Common myeloid progenitor, CD34-positive (primary cell): Measurements from ENCODE around the gene LRP1B.

Experiments
- CTCF ChIA-PET: fragments of 350-600 bp; sonication (Branson Sonifier 250); formaldehyde crosslinking; loops from one replicate; lab custom pipeline; 2021; ENCODE audit warnings: antibody characterized with exemption; lab: Charles Lee
- POLR2A ChIA-PET: fragments of 350-600 bp; sonication (Branson Sonifier 250); formaldehyde crosslinking; loops from one replicate; lab custom pipeline; 2021; ENCODE audit warnings: antibody characterized with exemption; lab: Charles Lee
- DNase-seq, 3 donors: peaks; one replicate each; pipeline versions ENCODE4 v3.0.0 to v3.0.0-alpha.2; 2013
- H3K27ac ChIP-seq, 2 experiments: 1 replicate in 1 of 2; 2 replicates in 1 of 2; pipeline ENCODE4 v1.7.0; 2013; ENCODE audit warnings: inconsistent platforms in 2 of 2, low read length in 2 of 2, mild to moderate bottlenecking in 2 of 2, low read depth in 1 of 2, moderate library complexity in 1 of 2; ENCODE audit not compliant: severe bottlenecking in 2 of 2, insufficient read depth in 1 of 2, poor library complexity in 1 of 2
- H3K27me3 ChIP-seq, 5 experiments: replicated peaks in 2 of 5; 1 replicate in 3 of 5; 2 replicates in 2 of 5; pipeline versions ENCODE4 v1.6.1 to v1.7.0; 2013; ENCODE audit warnings: low read length in 4 of 5, mild to moderate bottlenecking in 2 of 5, moderate library complexity in 2 of 5, inconsistent platforms in 1 of 5; ENCODE audit not compliant: insufficient read depth in 5 of 5, control insufficient read depth in 4 of 5
- H3K36me3 ChIP-seq, 4 experiments: 1 replicate in 2 of 4; 2 replicates in 2 of 4; pipeline versions ENCODE4 v1.6.1 to v1.7.0; 2013; ENCODE audit warnings: low read length in 3 of 4, control low read depth in 1 of 4, mild to moderate bottlenecking in 1 of 4; ENCODE audit not compliant: control insufficient read depth in 4 of 4, insufficient read depth in 4 of 4
- H3K4me1 ChIP-seq, 4 experiments: 1 replicate in 3 of 4; 2 replicates in 1 of 4; pipeline versions ENCODE4 v1.6.1 to v1.7.1; 2013; ENCODE audit warnings: low read length in 3 of 4, mild to moderate bottlenecking in 3 of 4, control low read depth in 1 of 4, inconsistent platforms in 1 of 4, moderate library complexity in 1 of 4; ENCODE audit not compliant: control insufficient read depth in 4 of 4, insufficient read depth in 4 of 4; ENCODE audit errors: control extremely low read depth in 1 of 4
- H3K4me3 ChIP-seq, 7 experiments: 1 replicate in 4 of 7; 2 replicates in 3 of 7; pipeline versions ENCODE4 v1.5.1 to v1.7.0; 2013; ENCODE audit warnings: mild to moderate bottlenecking in 7 of 7, low read length in 6 of 7, moderate library complexity in 6 of 7, inconsistent platforms in 2 of 7, low read depth in 2 of 7, control low read depth in 1 of 7; ENCODE audit not compliant: insufficient read depth in 4 of 7, control insufficient read depth in 1 of 7; ENCODE audit errors: extremely low read depth in 1 of 7
- H3K9me3 ChIP-seq, 5 experiments: 1 replicate in 4 of 5; 2 replicates in 1 of 5; pipeline versions ENCODE4 v1.6.1 to v1.7.1; 2013; ENCODE audit warnings: low read length in 4 of 5, mild to moderate bottlenecking in 2 of 5, inconsistent platforms in 1 of 5, low read depth in 1 of 5, moderate library complexity in 1 of 5; ENCODE audit not compliant: control insufficient read depth in 4 of 5, insufficient read depth in 2 of 5; ENCODE audit errors: control extremely low read depth in 1 of 5
- WGBS: methylation state at CpG from one replicate; pipeline ENCODE4 v1.1.5; 2013; ENCODE audit not compliant: insufficient coverage; 5-methylcytosine and 5-hydroxymethylcytosine counted together

LRP1B gene

GRCh38 chr2:140595107-140595506 lies 1535.7 kb downstream of the LRP1B start:
- WGBS, result no CpG with 5 or more reads among the region's 2 CpGs

DNA sequence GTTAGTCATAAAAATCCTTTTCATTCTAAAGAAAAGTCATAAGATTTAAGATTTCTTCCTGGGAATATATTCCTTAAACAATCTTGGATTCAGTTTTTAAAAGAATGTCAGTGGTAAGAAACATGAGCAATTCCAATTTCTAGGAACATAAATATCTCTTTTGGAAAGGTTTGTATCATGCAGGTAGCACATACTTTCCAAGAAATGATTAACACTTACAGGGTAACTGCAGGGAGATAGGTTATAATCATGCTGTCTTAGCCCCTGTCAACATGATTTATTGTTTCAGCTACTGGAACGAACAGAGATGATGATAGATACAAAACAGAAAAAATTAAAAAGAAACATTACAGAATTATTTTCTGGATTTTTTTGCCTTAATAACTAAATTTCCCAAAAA lies 1537.7 kb downstream of the LRP1B start:
- CTCF ChIA-PET, result no interaction called here
- Histone ChIP-seq H3K36me3 (no peaks in the 10 kb centered on the region), H3K9me3 (no peaks in the 10 kb centered on the region), H3K27ac (no peak overlapping the region), H3K27me3 (no peaks in the 10 kb centered on the region), H3K4me1 (no peaks in the 10 kb centered on the region), H3K4me3 (no peak overlapping the region)
- POLR2A ChIA-PET, result no interaction called here
- no peak for DNase-seq
- no CpG with 5 or more reads among the region's 1 CpG for WGBS

More at GRCh38 chr2:140595107-140595506, 1535.7 kb downstream of the LRP1B start:
- Histone ChIP-seq H3K27me3 (no peaks in the 10 kb centered on the region), H3K4me1 (no peaks in the 10 kb centered on the region), H3K27ac (no peak overlapping the region), H3K36me3 (no peaks in the 10 kb centered on the region), H3K4me3 (no peak overlapping the region), H3K9me3 (no peaks in the 10 kb centered on the region)
- DNase-seq, result no peak
- POLR2A ChIA-PET, result no interaction called here
- CTCF ChIA-PET, result no interaction called here

DNA sequence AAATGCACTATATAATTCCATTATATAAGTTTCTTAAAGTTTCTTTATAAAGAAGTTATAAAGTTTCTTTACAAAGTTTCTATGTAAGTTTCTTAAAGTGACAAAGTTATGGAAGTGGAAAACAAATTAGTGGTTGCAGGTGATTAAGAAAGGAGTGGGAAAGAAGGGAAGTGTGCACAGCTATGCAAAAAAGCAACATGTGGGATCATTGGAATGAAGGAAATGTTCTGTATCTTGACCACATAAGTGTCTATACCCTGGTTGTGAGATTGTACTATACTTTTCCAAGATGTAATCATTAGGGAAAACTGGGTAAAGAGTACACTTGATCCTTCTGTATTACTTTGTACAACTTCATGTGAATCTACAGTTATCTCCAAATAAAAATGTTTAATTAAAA lies 1541.1 kb downstream of the LRP1B start:
- DNase-seq, result no peak
- Histone ChIP-seq H3K27me3 (no peaks in the 10 kb centered on the region), H3K4me1 (no peaks in the 10 kb centered on the region), H3K9me3 (no peaks in the 10 kb centered on the region), H3K27ac (no peak overlapping the region), H3K4me3 (no peak overlapping the region), H3K36me3 (no peaks in the 10 kb centered on the region)
- ChIA-PET CTCF (no interaction called here), POLR2A (no interaction called here)

GRCh38 chr2:140589273-140589672 lies 1541.5 kb downstream of the LRP1B start:
- POLR2A ChIA-PET, result no interaction called here
- Histone ChIP-seq H3K27ac (no peak overlapping the region), H3K9me3 (no peaks in the 10 kb centered on the region), H3K36me3 (no peaks in the 10 kb centered on the region), H3K27me3 (no peaks in the 10 kb centered on the region), H3K4me1 (no peaks in the 10 kb centered on the region), H3K4me3 (no peak overlapping the region)
- no CpG with 5 or more reads among the region's 1 CpG for WGBS
- DNase-seq, result no peak
- CTCF ChIA-PET, result no interaction called here

- no peak overlapping the region for H3K27ac ChIP-seq
- ChIA-PET CTCF (interaction anchor here (0.8 kb wide), 2 partner anchors 9 to 12 kb away, joined by 3 read pairs; no protein-coding TSS in a partner anchor), POLR2A (no interaction called here)
- peak; percentile 1 to 20 (median 14) for DNase-seq
- H3K36me3 ChIP-seq, result no peaks in the 10 kb centered on the region
- no peaks in the 10 kb centered on the region for H3K9me3 ChIP-seq
- no peaks in the 10 kb centered on the region for H3K27me3 ChIP-seq
- H3K4me1 ChIP-seq, result no peaks in the 10 kb centered on the region
- no peak overlapping the region for H3K4me3 ChIP-seq
- 67% methylated on average over 1 of the region's 2 CpGs for WGBS
Measured at GRCh38 chr2:140586379-140586778, 1544.4 kb downstream of the LRP1B start.

- no peak for DNase-seq
- Histone ChIP-seq H3K36me3 (no peaks in the 10 kb centered on the region), H3K27me3 (no peaks in the 10 kb centered on the region), H3K4me3 (no peak overlapping the region), H3K9me3 (no peaks in the 10 kb centered on the region), H3K27ac (no peak overlapping the region), H3K4me1 (no peaks in the 10 kb centered on the region)
- ChIA-PET CTCF (no interaction called here), POLR2A (no interaction called here)
- WGBS, result no CpG with 5 or more reads among the region's 2 CpGs
Measured at GRCh38 chr2:140585016-140585415, 1545.8 kb downstream of the LRP1B start.

GRCh38 chr2:140584471-140584870 lies 1546.3 kb downstream of the LRP1B start:
- POLR2A ChIA-PET, result no interaction called here
- no peak for DNase-seq
- Histone ChIP-seq H3K27ac (no peak overlapping the region), H3K27me3 (no peaks in the 10 kb centered on the region), H3K4me1 (no peaks in the 10 kb centered on the region), H3K9me3 (no peaks in the 10 kb centered on the region), H3K36me3 (no peaks in the 10 kb centered on the region), H3K4me3 (no peak overlapping the region)
- CTCF ChIA-PET, result no interaction called here
